ENCODE results near the gene SNAI3.
"Not testable (repeated sequence)": the region's sequence is repeated elsewhere in the genome, so short reads cannot be mapped to it uniquely, and the experiment has no call there.

The SNAI3 gene

GRCh38 chr16:88669980-88670379 lies 16.3 kb downstream of the SNAI3 start:
- DNase-seq (ENCODE audit: low read depth): no peak

GRCh38 chr16:88669493-88669892 lies 16.8 kb downstream of the SNAI3 start:
- not testable (repeated sequence) for DNase-seq (ENCODE audit: low read depth)

- no peak for DNase-seq (ENCODE audit: low read depth)
These were observed 18.8 kb downstream of the SNAI3 start for GRCh38 chr16:88667461-88667860.

GRCh38 chr16:88665570-88665969 lies 20.7 kb downstream of the SNAI3 start:
- no peak for DNase-seq (ENCODE audit: low read depth)

- DNase-seq (ENCODE audit: low read depth): no peak
These were observed 21.2 kb downstream of the SNAI3 start for GRCh38 chr16:88665148-88665547.

GRCh38 chr16:88662843-88663606 lies 23.3 kb downstream of the SNAI3 start, which contains the start of gene MVD:
Gene MVD, minus strand, starts transcription at chr16:88663091. Its CDS starts 11 bp downstream, at chr16:88663080.
- peak; percentile 98 for DNase-seq (ENCODE audit: low read depth)

- peak; percentile 12 for DNase-seq (ENCODE audit: low read depth)
These were observed 24.0 kb downstream of the SNAI3 start for GRCh38 chr16:88662222-88662842.

GRCh38 chr16:88661468-88661867 lies 24.8 kb downstream of the SNAI3 start:
- DNase-seq (ENCODE audit: low read depth): no peak

- no peak for DNase-seq (ENCODE audit: low read depth)
These were observed 27.1 kb downstream of the SNAI3 start for GRCh38 chr16:88659160-88659559.

GRCh38 chr16:88658714-88659113 lies 27.6 kb downstream of the SNAI3 start:
- DNase-seq (ENCODE audit: low read depth): no peak

- no peak for DNase-seq (ENCODE audit: low read depth)
These were observed 28.9 kb downstream of the SNAI3 start for GRCh38 chr16:88657371-88657770.

- DNase-seq (ENCODE audit: low read depth): no peak
These were observed 29.9 kb downstream of the SNAI3 start for GRCh38 chr16:88656291-88656980.

GRCh38 chr16:88655733-88656281 lies 30.5 kb downstream of the SNAI3 start:
- DNase-seq (ENCODE audit: low read depth): no peak

- DNase-seq (ENCODE audit: low read depth): no peak
These were observed 31.1 kb downstream of the SNAI3 start for GRCh38 chr16:88655053-88655732.

- no peak for DNase-seq (ENCODE audit: low read depth)
These were observed 31.8 kb downstream of the SNAI3 start for GRCh38 chr16:88654363-88655052.

GRCh38 chr16:88653596-88654362 lies 32.5 kb downstream of the SNAI3 start:
- DNase-seq (ENCODE audit: low read depth): no peak

GRCh38 chr16:88653101-88653500 lies 33.2 kb downstream of the SNAI3 start:
- DNase-seq (ENCODE audit: low read depth): no peak

GRCh38 chr16:88652762-88653063 lies 33.6 kb downstream of the SNAI3 start:
- DNase-seq (ENCODE audit: low read depth): no peak

- DNase-seq (ENCODE audit: low read depth): no peak
These were observed 34.1 kb downstream of the SNAI3 start for GRCh38 chr16:88651989-88652761.

Measured in EH (cell line).